Astrocyte of the spinal cord (primary cell): ENCODE data around the gene UBE2QL1.

Source experiments
- DNase-seq: peaks from one replicate; pipeline ENCODE4 v3.0.0; 2011; ENCODE audit warnings: low read depth, low spot score
- H3K4me3 ChIP-seq: 2 replicates; pipeline ENCODE4 v1.5.1; 2011; ENCODE audit warnings: low read depth, mild to moderate bottlenecking, low read length, moderate library complexity
- CTCF ChIP-seq: IDR thresholded peaks from 2 replicates; pipeline ENCODE4 v1.5.1; 2012; ENCODE audit warnings: low read depth, mild to moderate bottlenecking, low read length, inconsistent platforms
- in situ Hi-C: cut with HindIII; loops from 2 replicates; pipeline ENCODE4 v1.10.0; 2017; ENCODE audit warnings: low sequenced_read_pairs

The UBE2QL1 gene

GRCh38 chr5:6488021-6488420 lies 39.4 kb downstream of the UBE2QL1 start:
- no peak for TF ChIP-seq CTCF
- H3K4me3 ChIP-seq: no peak overlapping the region
- peak; percentile 25 for DNase-seq
- in situ Hi-C loops: no loop called here

- TF ChIP-seq CTCF: no peak
- in situ Hi-C loops: no loop called here
- DNase-seq: no peak
- no peak overlapping the region for H3K4me3 ChIP-seq
Measured at GRCh38 chr5:6489643-6490185, 41.1 kb downstream of the UBE2QL1 start.

- no peak for TF ChIP-seq CTCF
- no peak overlapping the region for H3K4me3 ChIP-seq
- in situ Hi-C loops: no loop called here
- no peak for DNase-seq
Measured at GRCh38 chr5:6490246-6490645, 41.6 kb downstream of the UBE2QL1 start.

- TF ChIP-seq CTCF: no peak
- no peak overlapping the region for H3K4me3 ChIP-seq
- in situ Hi-C loops: no loop called here
- no peak for DNase-seq
Measured at GRCh38 chr5:6490693-6491092, 42.0 kb downstream of the UBE2QL1 start.

- in situ Hi-C loops: no loop called here
- DNase-seq: no peak
- TF ChIP-seq CTCF: no peak
- no peak overlapping the region for H3K4me3 ChIP-seq
Measured at GRCh38 chr5:6491196-6491918, 42.7 kb downstream of the UBE2QL1 start.

- DNase-seq: no peak
- no peak for TF ChIP-seq CTCF
- in situ Hi-C loops: no loop called here
- H3K4me3 ChIP-seq: no peak overlapping the region
Measured at GRCh38 chr5:6491919-6492290, 43.2 kb downstream of the UBE2QL1 start.
